IPS-11a (cell line): ENCODE results near the gene EMC9.
A peak's percentile ranks its signal among the peaks of the same experiment; 100 is the strongest.

Source experiments
- H3K4me3 ChIP-seq: one replicate; pipeline ENCODE4 v1.5.1; 2013; ENCODE audit warnings: low read depth, low read length, control low read depth

The EMC9 gene

DNA sequence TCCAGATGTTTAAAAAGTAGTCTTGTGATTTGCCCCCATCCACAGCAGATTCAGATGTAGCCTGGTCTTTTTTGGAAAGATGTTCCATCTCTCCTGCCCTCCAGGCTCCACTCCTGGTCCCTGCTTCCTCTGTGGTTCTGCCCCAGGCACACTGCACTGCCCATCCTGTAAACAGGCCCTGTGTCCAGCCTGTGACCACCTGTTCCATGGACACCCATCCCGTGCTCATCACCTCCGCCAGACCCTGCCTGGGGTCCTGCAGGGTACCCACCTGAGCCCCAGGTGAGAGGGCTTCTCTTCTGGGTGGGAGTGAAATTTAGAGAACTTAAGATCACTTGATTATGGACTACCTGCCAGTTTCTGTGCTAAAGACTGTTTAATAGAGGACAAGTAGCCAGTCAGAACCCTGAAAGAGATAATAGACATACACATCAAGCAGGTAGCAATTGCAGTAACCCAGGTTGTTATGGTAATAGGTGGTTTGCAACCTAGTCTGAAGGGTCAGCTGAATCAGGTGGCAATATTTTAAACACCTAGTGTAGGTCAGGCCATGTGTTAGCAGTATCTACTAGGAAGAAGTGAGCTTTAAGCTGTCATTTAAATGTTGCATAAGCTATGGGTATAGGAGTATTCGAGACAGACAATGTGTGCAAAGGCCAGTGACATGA, 8.0 kb upstream of the EMC9 start:
- no peak overlapping the region for H3K4me3 ChIP-seq

- H3K4me3 ChIP-seq = peak overlapping the region; percentile 94
Measured at GRCh38 chr14:24147761-24148428, 6.5 kb upstream of the EMC9 start.

GRCh38 chr14:24146978-24147760, 5.8 kb upstream of the EMC9 start, which contains the start of gene RNF31:
RNF31 (plus strand) TSS chr14:24147498; CDS start chr14:24147699, 201 bp downstream.
- H3K4me3 ChIP-seq = peak within 1 kb of the TSS; percentile 94

DNA sequence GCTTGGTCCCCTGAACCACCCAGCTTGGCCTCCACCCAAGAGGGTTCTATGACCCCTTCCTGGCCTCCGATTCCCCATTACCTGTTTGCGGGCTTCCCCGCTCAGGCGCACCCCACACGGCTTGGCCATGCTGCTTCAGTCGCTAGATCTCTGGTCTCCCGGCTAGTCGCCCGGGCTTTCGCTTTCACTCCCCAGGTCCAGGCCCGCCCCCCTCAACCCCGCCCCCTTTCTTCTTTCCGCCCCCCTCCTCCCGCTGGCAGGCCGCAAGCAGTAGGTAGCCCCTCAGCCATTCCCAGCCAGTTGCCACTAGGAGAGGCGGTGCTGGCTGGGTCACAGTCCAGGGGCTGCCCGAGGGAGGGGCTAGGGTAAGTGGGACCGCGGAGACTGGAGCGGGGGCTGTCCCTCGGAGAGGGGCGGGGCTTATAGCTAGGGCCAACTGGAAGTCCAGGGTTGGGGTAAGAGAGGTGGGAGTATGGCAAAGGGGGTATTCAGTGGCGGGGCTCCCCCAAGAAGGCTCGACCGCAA, 5.1 kb upstream of the EMC9 start, which contains the start of gene PSME2:
PSME2 (minus strand) TSS at position 158 of the 525 bp plus-strand sequence; CDS start at position 129, 29 bp downstream.
- H3K4me3 ChIP-seq = peak within 1 kb of the TSS; percentile 94

GRCh38 chr14:24145690-24146452, 4.5 kb upstream of the EMC9 start:
- H3K4me3 ChIP-seq = peak overlapping the region; percentile 82

GRCh38 chr14:24145219-24145618, 3.8 kb upstream of the EMC9 start:
- no peak overlapping the region for H3K4me3 ChIP-seq

DNA sequence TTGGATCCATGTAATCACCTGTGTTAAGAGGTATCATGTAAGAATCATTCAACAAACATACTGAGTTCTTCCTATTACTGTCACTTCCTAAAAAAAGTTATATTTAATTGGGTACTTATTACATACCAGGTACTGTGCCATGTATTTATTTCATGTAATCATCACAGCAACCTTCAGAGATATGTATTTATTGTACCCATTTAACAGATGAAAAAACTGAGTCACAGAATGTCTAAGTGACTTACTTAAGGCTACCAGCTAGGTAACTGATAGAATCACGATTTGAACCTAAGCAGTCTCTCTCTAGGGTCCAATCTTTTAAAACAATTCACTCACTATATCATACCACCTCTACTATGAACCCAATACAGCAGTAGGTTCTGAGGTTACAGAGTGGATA, 3.1 kb upstream of the EMC9 start:
- H3K4me3 ChIP-seq = no peak overlapping the region

- H3K4me3 ChIP-seq = no peak overlapping the region
Measured at GRCh38 chr14:24143511-24143910, 2.1 kb upstream of the EMC9 start.

GRCh38 chr14:24139272-24139934, 2.0 kb downstream of the EMC9 start:
- no peak overlapping the region for H3K4me3 ChIP-seq

DNA sequence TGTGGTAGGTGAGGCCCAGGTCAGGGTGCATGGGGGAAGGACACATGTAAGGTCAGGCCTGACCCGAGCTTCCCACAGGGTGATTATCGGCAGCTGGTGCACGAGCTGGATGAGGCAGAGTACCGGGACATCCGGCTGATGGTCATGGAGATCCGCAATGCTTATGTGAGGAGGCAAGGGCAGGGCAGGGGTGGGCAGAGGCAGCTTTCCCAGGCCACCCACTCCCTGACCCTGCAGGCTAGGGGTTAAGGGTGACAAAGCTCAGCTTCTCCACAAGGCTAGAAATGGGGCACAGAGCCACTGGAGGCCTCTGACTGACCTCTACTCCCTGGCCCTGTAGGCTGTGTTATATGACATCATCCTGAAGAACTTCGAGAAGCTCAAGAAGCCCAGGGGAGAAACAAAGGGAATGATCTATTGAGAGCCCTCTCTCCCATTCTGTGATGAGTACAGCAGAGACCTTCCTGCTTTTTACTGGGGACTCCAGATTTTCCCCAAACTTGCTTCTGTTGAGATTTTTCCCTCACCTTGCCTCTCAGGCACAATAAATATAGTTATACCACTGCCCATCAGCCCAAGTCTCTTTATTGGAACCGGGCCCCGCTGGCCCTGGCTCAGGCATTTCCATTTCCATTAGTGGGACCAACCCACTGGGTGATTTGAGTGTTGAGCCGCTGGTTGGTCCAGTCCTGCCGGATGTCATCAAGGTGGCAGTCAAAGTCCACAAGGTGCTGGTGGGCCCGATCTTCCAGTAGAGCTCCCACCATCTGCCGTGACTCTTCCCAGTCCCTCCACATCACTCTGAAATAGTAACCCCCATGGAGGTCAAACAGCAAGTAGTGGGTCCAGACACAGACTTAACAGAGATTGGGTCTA, 2.8 kb downstream of the EMC9 start:
- H3K4me3 ChIP-seq = no peak overlapping the region

GRCh38 chr14:24137529-24138395, 3.6 kb downstream of the EMC9 start:
- no peak overlapping the region for H3K4me3 ChIP-seq

- H3K4me3 ChIP-seq = peak overlapping the region; percentile 76
Measured at GRCh38 chr14:24136684-24137528, 4.5 kb downstream of the EMC9 start.

- H3K4me3 ChIP-seq = peak within 1 kb of the TSS; percentile 76
Measured at GRCh38 chr14:24135834-24136683, 5.3 kb downstream of the EMC9 start, which contains the start of gene PSME1. PSME1 (plus strand) TSS chr14:24136194; CDS start chr14:24136263, 69 bp downstream.

DNA sequence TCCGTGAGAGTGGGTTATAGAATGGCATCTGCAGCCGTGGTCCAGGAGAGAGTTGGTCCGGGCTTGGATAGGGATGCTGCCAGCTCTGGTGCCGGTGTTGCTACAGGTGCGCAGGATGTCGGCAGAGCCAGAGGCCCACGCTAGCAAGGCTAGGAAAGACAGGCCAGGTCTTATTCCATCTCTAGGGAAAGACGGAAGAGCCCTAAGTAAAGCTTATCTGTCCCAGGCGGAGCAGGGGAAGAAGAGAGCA, 5.9 kb downstream of the EMC9 start:
- H3K4me3 ChIP-seq = peak overlapping the region; percentile 76

DNA sequence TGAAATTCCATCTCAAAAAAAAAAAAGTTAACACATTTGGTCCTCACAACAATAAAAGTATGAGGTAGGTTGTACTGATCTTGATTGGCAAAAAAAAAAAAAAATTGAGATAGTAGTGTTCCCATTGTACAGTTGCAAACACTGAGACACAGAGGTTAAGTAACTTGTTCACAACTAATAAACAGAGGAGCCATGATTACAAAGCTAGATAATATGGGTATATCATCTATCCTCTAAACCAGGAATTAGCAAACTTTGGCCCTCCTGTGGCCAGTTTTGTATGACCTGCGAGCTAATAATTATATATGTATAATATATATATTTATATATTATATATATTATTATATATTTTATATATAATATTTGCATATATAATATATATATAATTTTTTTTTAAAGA, 7.7 kb downstream of the EMC9 start:
- no peak overlapping the region for H3K4me3 ChIP-seq

GRCh38 chr14:24132976-24133375, 8.4 kb downstream of the EMC9 start:
- H3K4me3 ChIP-seq = no peak overlapping the region
